Activated naive CD4-positive, alpha-beta T cell treated with anti-CD3 and anti-CD28 coated beads for 36 hours (primary cell): ENCODE data around the gene GRM7. TPM values are rescaled to one million over a fixed set of nuclear protein-coding genes. Genes with fewer than 3 reads are reported as not detected.

ENCODE experiments used
- CTCF ChIA-PET: fragments of 350-600 bp; sonication (Branson Sonifier 250); formaldehyde crosslinking; loops from one replicate; lab custom pipeline; 2021; ENCODE audit warnings: antibody characterized with exemption; lab: Charles Lee
- DNase-seq: peaks from one replicate; pipeline ENCODE4 v3.0.0-alpha.2; 2020
- H3K27ac Mint-ChIP-seq: one replicate; pipeline ENCODE4 v1.8.0; 2021; ENCODE audit warnings: mild to moderate bottlenecking, mixed read lengths
- H3K27me3 Mint-ChIP-seq: one replicate; pipeline ENCODE4 v1.8.0; 2021; ENCODE audit warnings: low read depth, mixed read lengths
- H3K36me3 Mint-ChIP-seq: one replicate; pipeline ENCODE4 v1.8.0; 2021; ENCODE audit warnings: low read depth, mixed read lengths
- H3K4me1 Mint-ChIP-seq: one replicate; pipeline ENCODE4 v1.8.0; 2021; ENCODE audit warnings: low read depth, mixed read lengths
- H3K4me3 Mint-ChIP-seq: one replicate; pipeline ENCODE4 v1.8.0; 2021; ENCODE audit warnings: mild to moderate bottlenecking, moderate library complexity, mixed read lengths
- H3K9me3 Mint-ChIP-seq: one replicate; pipeline ENCODE4 v1.8.0; 2021; ENCODE audit warnings: mixed read lengths
- intact Hi-C: fragments of 100-400 bp; cut with micrococcal nuclease; formaldehyde crosslinking; loops from one replicate; pipeline ENCODE4 v1.15.1; 2023
- total RNA-seq, 2 experiments: library from RNA; stranded (reverse); gene quantifications; one replicate each; pipeline ENCODE4 v1.2.3, GENCODE V29; 2021

GRM7 gene
- not detected for total RNA-seq

- Mint-ChIP-seq H3K27ac (no peak within 1 kb of the TSS), H3K27me3 (peaks cover 44% of the 10 kb centered on the region), H3K4me3 (no peak within 1 kb of the TSS), H3K4me1 (peaks cover 2% of the 10 kb centered on the region), H3K36me3 (no peaks in the 10 kb centered on the region), H3K9me3 (no peaks in the 10 kb centered on the region)
- DNase-seq, result no peak
- CTCF ChIA-PET, result no interaction called here
- intact Hi-C loops, result no loop called here
These were observed at the start of gene GRM7 for GRCh38 chr3:6860954-6861624. TSS of gene GRM7 (plus strand) at chr3:6861115.

DNA sequence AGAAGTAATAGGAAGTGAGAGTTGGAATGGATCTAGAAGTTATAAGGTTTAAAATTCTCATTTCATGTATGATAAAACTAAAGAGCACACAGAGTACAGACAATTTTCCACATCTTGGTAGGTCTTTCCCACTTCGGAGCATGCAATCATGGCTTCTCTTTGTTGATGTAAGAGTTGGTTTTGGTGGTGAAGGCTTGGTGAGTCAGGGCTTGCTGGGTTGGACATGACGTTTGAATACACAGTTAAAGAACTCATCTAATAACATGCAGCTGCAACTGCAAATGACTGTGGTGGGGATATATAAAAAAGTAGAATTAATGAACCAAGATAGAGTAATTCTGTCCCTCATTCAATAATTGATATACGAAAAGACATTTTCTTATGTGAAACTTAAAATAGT, 39.5 kb upstream of the GRM7 start:
- Mint-ChIP-seq H3K9me3 (peaks cover 7% of the 10 kb centered on the region), H3K36me3 (no peaks in the 10 kb centered on the region), H3K4me1 (no peaks in the 10 kb centered on the region), H3K27ac (no peak overlapping the region), H3K27me3 (peaks cover 2% of the 10 kb centered on the region), H3K4me3 (no peak overlapping the region)
- intact Hi-C loops, result no loop called here
- no peak for DNase-seq
- CTCF ChIA-PET, result no interaction called here

GRCh38 chr3:6825524-6825923, 35.4 kb upstream of the GRM7 start:
- no peak for DNase-seq
- peaks cover under 1% of the 10 kb centered on the region for H3K27me3 Mint-ChIP-seq
- no peaks in the 10 kb centered on the region for H3K4me1 Mint-ChIP-seq
- CTCF ChIA-PET, result interaction anchor here (0.6 kb wide), 1 partner anchor 10 kb away, joined by 3 read pairs; no protein-coding TSS in a partner anchor
- no peak overlapping the region for H3K4me3 Mint-ChIP-seq
- no peaks in the 10 kb centered on the region for H3K36me3 Mint-ChIP-seq
- intact Hi-C loops, result no loop called here
- peaks cover under 1% of the 10 kb centered on the region for H3K9me3 Mint-ChIP-seq
- H3K27ac Mint-ChIP-seq, result no peak overlapping the region

DNA sequence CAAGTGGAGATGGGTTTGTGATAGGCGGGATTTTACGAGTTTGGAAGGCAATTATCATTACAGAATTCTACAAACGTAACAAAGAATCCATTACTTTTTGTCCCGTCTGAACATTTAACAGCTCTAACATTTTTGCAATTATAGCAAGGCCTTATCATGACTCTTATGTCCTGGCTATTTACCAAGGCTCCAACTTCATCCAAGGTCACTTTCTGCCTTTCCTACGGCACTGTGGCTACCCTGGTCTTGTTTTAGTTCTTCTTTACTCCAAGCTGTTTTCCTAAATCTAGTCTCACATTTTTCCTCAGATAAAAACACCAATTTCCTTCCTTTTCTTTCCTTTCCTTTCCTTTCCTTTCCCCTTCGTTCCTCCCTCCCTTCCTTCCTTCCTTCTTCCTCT, 33.5 kb upstream of the GRM7 start:
- no peak overlapping the region for H3K27ac Mint-ChIP-seq
- intact Hi-C loops, result no loop called here
- no peaks in the 10 kb centered on the region for H3K36me3 Mint-ChIP-seq
- CTCF ChIA-PET, result no interaction called here
- no peaks in the 10 kb centered on the region for H3K4me1 Mint-ChIP-seq
- H3K27me3 Mint-ChIP-seq, result no peaks in the 10 kb centered on the region
- no peak overlapping the region for H3K4me3 Mint-ChIP-seq
- H3K9me3 Mint-ChIP-seq, result no peaks in the 10 kb centered on the region
- no peak for DNase-seq

GRCh38 chr3:6844723-6845122, 16.2 kb upstream of the GRM7 start:
- H3K4me1 Mint-ChIP-seq, result no peaks in the 10 kb centered on the region
- intact Hi-C loops, result no loop called here
- DNase-seq, result no peak
- no peak overlapping the region for H3K27ac Mint-ChIP-seq
- CTCF ChIA-PET, result no interaction called here
- no peaks in the 10 kb centered on the region for H3K27me3 Mint-ChIP-seq
- H3K36me3 Mint-ChIP-seq, result no peaks in the 10 kb centered on the region
- no peak overlapping the region for H3K4me3 Mint-ChIP-seq
- H3K9me3 Mint-ChIP-seq, result peaks cover 8% of the 10 kb centered on the region

DNA sequence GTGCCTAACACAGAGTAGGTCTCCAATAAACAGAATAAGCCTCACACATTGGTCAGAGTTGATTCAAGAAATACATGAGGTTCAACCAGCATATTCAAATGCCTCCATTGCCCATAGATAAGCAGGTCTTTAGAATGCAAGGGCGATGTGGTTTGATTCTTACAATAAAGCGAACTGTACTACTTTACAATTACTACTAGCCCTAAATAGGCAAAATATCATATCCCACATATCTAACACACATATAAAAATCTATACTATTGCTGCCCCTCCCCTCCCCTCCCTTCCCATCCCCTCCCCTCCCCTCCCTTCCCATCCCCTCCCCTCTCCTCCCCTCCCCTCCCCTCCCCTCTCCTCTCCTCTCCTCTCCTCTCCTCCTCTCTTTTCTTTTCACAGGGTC, 6.7 kb upstream of the GRM7 start:
- peaks cover 2% of the 10 kb centered on the region for H3K27me3 Mint-ChIP-seq
- intact Hi-C loops, result no loop called here
- H3K9me3 Mint-ChIP-seq, result no peaks in the 10 kb centered on the region
- H3K36me3 Mint-ChIP-seq, result no peaks in the 10 kb centered on the region
- CTCF ChIA-PET, result no interaction called here
- DNase-seq, result no peak
- H3K4me1 Mint-ChIP-seq, result no peaks in the 10 kb centered on the region
- H3K4me3 Mint-ChIP-seq, result no peak overlapping the region
- no peak overlapping the region for H3K27ac Mint-ChIP-seq

- Mint-ChIP-seq H3K4me1 (peaks cover 2% of the 10 kb centered on the region), H3K36me3 (no peaks in the 10 kb centered on the region), H3K27ac (no peak overlapping the region), H3K4me3 (no peak overlapping the region), H3K9me3 (no peaks in the 10 kb centered on the region), H3K27me3 (peaks cover 22% of the 10 kb centered on the region)
- no peak for DNase-seq
- intact Hi-C loops, result no loop called here
- CTCF ChIA-PET, result no interaction called here
These were observed 3.4 kb upstream of the GRM7 start for GRCh38 chr3:6857510-6857909.

DNA sequence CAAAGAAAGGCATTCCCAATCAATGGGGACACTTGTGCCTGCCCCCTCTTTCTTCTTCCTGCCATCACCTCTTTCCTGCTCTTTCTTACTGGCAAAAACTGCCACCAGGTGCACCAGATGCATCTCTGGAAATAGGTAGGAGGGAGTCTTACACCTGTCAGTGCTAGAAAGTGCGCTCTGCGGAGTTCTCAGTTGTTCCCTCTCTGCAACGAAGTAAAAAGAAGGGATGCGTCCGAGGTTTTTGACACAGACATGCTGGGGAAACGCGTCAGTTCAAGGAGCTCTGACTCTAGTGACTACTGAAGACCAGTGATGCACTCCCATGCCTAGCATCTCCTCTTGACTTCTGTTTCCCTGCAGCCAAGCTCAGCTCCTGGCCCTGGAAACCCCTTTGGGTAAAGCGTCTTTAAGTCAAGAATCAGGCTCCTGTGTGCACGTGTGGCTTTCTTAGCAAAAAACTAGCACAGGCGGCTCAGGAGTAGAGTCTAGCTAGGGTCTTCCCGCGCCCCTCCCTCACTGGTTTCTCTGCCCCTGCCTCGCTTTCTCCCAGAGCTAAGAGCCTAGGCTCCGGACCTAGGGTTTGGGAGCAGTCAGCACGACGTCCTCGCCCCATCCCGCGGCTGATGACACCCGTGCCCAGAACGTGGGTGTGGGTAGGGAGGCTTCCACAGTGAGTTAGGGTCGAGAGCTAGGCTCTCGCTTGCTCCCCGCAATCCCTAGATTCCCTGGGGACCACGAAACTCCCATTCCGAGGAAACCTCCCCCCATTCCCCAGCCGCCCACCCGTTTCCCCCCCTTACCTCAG, 564 bp upstream of the GRM7 start:
- CTCF ChIA-PET, result no interaction called here
- no peak overlapping the region for H3K27ac Mint-ChIP-seq
- H3K27me3 Mint-ChIP-seq, result peaks cover 44% of the 10 kb centered on the region
- no peaks in the 10 kb centered on the region for H3K36me3 Mint-ChIP-seq
- H3K4me3 Mint-ChIP-seq, result no peak overlapping the region
- peaks cover 2% of the 10 kb centered on the region for H3K4me1 Mint-ChIP-seq
- no peaks in the 10 kb centered on the region for H3K9me3 Mint-ChIP-seq
- no peak for DNase-seq
- intact Hi-C loops, result no loop called here

DNA sequence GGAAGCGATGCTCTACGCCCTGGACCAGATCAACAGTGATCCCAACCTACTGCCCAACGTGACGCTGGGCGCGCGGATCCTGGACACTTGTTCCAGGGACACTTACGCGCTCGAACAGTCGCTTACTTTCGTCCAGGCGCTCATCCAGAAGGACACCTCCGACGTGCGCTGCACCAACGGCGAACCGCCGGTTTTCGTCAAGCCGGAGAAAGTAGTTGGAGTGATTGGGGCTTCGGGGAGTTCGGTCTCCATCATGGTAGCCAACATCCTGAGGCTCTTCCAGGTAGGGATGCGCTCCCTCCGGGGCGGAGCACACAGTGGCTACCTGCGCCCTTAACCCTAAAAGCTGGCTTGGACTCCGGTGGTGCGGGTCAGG, 698 bp downstream of the GRM7 start:
- Mint-ChIP-seq H3K27me3 (peaks cover 44% of the 10 kb centered on the region), H3K36me3 (no peaks in the 10 kb centered on the region), H3K27ac (no peak overlapping the region), H3K9me3 (no peaks in the 10 kb centered on the region), H3K4me3 (no peak overlapping the region), H3K4me1 (peaks cover 2% of the 10 kb centered on the region)
- CTCF ChIA-PET, result no interaction called here
- intact Hi-C loops, result no loop called here
- no peak for DNase-seq

DNA sequence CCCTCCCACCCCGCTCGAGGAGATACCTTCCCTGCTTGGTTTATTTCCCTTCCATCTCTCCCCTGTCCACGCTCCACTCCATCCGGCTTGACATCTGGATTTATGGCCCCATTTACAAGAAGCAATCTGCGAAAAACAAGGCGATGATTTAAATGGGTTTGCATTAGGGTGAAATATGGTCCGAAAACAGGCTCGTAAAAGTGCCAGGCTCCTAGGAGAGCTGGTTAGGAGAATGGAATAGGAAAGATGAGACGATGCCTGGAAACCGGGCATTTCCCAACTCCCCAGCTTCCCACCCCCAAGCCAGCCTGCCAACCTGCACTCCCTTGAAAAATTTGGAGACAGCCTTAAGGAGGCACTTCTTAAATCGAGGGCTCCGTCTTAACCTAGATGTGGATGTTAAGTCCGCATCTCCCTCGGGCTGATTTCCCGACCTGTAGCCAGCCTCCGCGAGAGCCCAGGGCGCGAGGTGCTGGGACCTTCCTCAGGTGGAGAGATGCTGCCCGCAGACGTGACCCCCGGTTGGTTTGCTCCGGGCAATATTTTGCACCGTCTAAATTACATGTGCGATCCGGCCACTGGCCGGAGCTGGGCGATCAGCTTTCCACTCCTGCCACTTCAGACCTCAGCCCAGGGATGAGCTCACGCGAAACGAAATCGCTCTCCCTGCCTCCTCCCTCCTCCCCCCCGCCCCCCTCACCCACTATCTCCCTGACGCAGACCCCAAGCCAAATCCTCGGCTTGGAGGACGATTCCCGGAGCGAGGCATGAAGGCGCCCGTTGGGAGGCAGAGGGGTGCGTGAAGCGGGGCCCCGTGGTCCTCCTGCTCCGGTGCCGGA, 1.3 kb downstream of the GRM7 start:
- H3K27me3 Mint-ChIP-seq, result peaks cover 44% of the 10 kb centered on the region
- peaks cover 2% of the 10 kb centered on the region for H3K4me1 Mint-ChIP-seq
- no peaks in the 10 kb centered on the region for H3K36me3 Mint-ChIP-seq
- H3K9me3 Mint-ChIP-seq, result no peaks in the 10 kb centered on the region
- CTCF ChIA-PET, result no interaction called here
- no peak overlapping the region for H3K4me3 Mint-ChIP-seq
- no peak for DNase-seq
- no peak overlapping the region for H3K27ac Mint-ChIP-seq
- intact Hi-C loops, result no loop called here

GRCh38 chr3:6862880-6863195, 1.9 kb downstream of the GRM7 start:
- H3K9me3 Mint-ChIP-seq, result no peaks in the 10 kb centered on the region
- CTCF ChIA-PET, result no interaction called here
- DNase-seq, result no peak
- H3K4me3 Mint-ChIP-seq, result no peak overlapping the region
- H3K27me3 Mint-ChIP-seq, result peaks cover 44% of the 10 kb centered on the region
- H3K27ac Mint-ChIP-seq, result no peak overlapping the region
- H3K4me1 Mint-ChIP-seq, result peaks cover 2% of the 10 kb centered on the region
- intact Hi-C loops, result no loop called here
- H3K36me3 Mint-ChIP-seq, result no peaks in the 10 kb centered on the region

DNA sequence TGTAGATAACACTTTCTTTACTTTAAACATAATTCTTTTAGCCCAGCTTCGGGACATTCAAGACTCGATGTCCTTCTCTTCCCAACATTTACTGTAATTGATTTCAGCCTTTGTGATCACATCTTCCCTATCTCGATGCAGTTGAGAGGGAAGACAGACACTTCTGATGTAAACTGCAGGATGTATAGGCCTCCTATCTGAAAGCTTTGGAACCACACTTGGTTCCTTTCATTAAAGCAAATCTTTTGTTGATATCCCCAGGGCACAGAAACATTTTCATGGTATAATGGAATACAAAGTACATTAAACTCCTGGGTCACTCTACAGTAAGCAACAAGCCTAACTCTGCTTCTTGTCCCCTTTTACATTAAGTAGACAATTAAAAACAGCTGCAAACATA, 6.4 kb downstream of the GRM7 start:
- DNase-seq, result no peak
- H3K4me1 Mint-ChIP-seq, result no peaks in the 10 kb centered on the region
- no peak overlapping the region for H3K27ac Mint-ChIP-seq
- intact Hi-C loops, result no loop called here
- H3K27me3 Mint-ChIP-seq, result peaks cover 23% of the 10 kb centered on the region
- CTCF ChIA-PET, result interaction anchor here (0.6 kb wide), 1 partner anchor 19 kb away, joined by 3 read pairs; no protein-coding TSS in a partner anchor
- H3K4me3 Mint-ChIP-seq, result no peak overlapping the region
- H3K36me3 Mint-ChIP-seq, result no peaks in the 10 kb centered on the region
- no peaks in the 10 kb centered on the region for H3K9me3 Mint-ChIP-seq
